H1 (cell line): Measurements from ENCODE around the gene HK2. TPM values are rescaled to one million over a fixed set of nuclear protein-coding genes. Genes with fewer than 3 reads are reported as not detected.

Experiments used
- RNF2 ChIP-seq: fragments of 200-900, 300-1000 bp; sonication (generic); IDR thresholded peaks from 2 replicates; pipeline ENCODE4 v1.7.1; 2016; ENCODE audit warnings: borderline replicate concordance, low read depth, mild to moderate bottlenecking, antibody characterized with exemption, low read length; ENCODE audit not compliant: poor library complexity, severe bottlenecking; ENCODE audit errors: missing control alignments
- polyA plus RNA-seq, 7 experiments: library from polyadenylated mRNA; depleted of rRNA in 3 of 7; stranded (reverse) in 5 of 7; unstranded in 2 of 7; fragments of >200 nt in 5 of 7; fragments of 200-250 nt in 2 of 7; gene quantifications; 1 replicate in 5 of 7; 2 replicates in 1 of 7; 4 replicates in 1 of 7; pipeline versions ENCODE4 v1.2.1 to v1.2.3, GENCODE V29; 2011 to 2013; ENCODE audit warnings: missing spikeins in 2 of 7, mixed read lengths in 2 of 7
- total RNA-seq: library from RNA; stranded (reverse); fragmentation: NEBNext Ultra II Directional; extraction: Animal tissue kit (Norgen Biotek cat#: 25700); gene quantifications from 2 replicates; pipeline ENCODE4 v1.2.1, GENCODE V29; 2021

HK2 gene
- total and polyA plus RNA-seq, 2 of the 8 experiments (the other 6 are each of a cell fraction or from before 2014, with no cell fraction given) = 22.1 to 61.9 TPM

GRCh38 chr2:74876081-74876886, 42.4 kb downstream of the HK2 start (continued):
- TF ChIP-seq RNF2 = no peak
